HCT116 (cell line): Measurements from ENCODE around the gene NHLRC1. TPM values are rescaled to one million over a fixed set of nuclear protein-coding genes. Genes with fewer than 3 reads are reported as not detected.

Experiments
- ATAC-seq: fragments of 200-7000 bp; cut with Tn5 transposase; 2 replicates; pipeline ENCODE4 v1.9.1; 2020; ENCODE audit warnings: mild to moderate bottlenecking, moderate library complexity
- BruUV-seq: library from RNA; stranded (reverse); fragments of 400-500 nt; replicated peaks from 2 replicates; lab custom pipeline; 2021; lab: Mats Ljungman, UMichigan
- CTCF ChIA-PET: fragments of 300-600 bp; sonication (Branson Sonifier 250); formaldehyde crosslinking; loops from one replicate; lab custom pipeline; 2021; ENCODE audit warnings: antibody characterized with exemption; lab: Charles Lee
- POLR2A ChIA-PET: fragments of 300-600, 350-600 bp; sonication (Branson Sonifier 250); formaldehyde crosslinking; loops from one replicate; lab custom pipeline; 2021; ENCODE audit warnings: antibody characterized with exemption; lab: Charles Lee
- RAD21 ChIA-PET, 2 experiments: fragments of 300-600 bp; sonication (Branson Sonifier 250); formaldehyde crosslinking; loops; one replicate each; lab custom pipeline; 2023; ENCODE audit warnings: low total read pairs in 2 of 2; ENCODE audit not compliant: uncharacterized antibody in 2 of 2, unreplicated experiment in 2 of 2, low non-redundant PET in 1 of 2; lab: Charles Lee
- DNase-seq: peaks from one replicate; pipeline ENCODE4 v3.0.0-alpha.2; 2010; ENCODE audit warnings: low read depth, low spot score
- H2AFZ ChIP-seq: fragments of 200-600 bp; shearing (Covaris generic), sonication (generic); 2 replicates; pipeline ENCODE4 v1.6.1; 2017; ENCODE audit warnings: low read depth, mixed run types, mixed read lengths, antibody characterized with exemption, low read length; ENCODE audit not compliant: poor library complexity, severe bottlenecking
- H3K27ac ChIP-seq: 2 replicates; pipeline ENCODE4 v1.5.1; 2012; ENCODE audit warnings: low read depth, low read length
- H3K27me3 ChIP-seq: fragments of 200-600 bp; sonication (generic); 2 replicates; pipeline ENCODE4 v1.6.1; 2016; ENCODE audit warnings: mixed run types, low read length, mixed read lengths; ENCODE audit not compliant: insufficient read depth
- H3K36me3 ChIP-seq, 2 experiments: fragments of 200-500 bp in 1 of 2; fragments of 200-600 bp in 1 of 2; sonication (Bioruptor generic) in 1 of 2; sonication (generic) in 1 of 2; 2 replicates each; pipeline versions ENCODE4 v1.5.1 to v1.6.1; 2014 to 2016; ENCODE audit warnings: low read length in 2 of 2, inconsistent platforms in 1 of 2, mixed read lengths in 1 of 2, mixed run types in 1 of 2; ENCODE audit not compliant: insufficient read depth in 2 of 2, control insufficient read depth in 1 of 2
- H3K4me1 ChIP-seq, 2 experiments: fragments of 200-600 bp in 1 of 2; sonication (generic) in 1 of 2; 2 replicates each; pipeline versions ENCODE4 v1.5.1 to v1.6.1; 2012 to 2017; ENCODE audit warnings: low read length in 2 of 2, inconsistent platforms in 1 of 2, mild to moderate bottlenecking in 1 of 2, mixed read lengths in 1 of 2, mixed run types in 1 of 2, moderate library complexity in 1 of 2; ENCODE audit not compliant: insufficient read depth in 2 of 2, control insufficient read depth in 1 of 2
- H3K4me2 ChIP-seq: fragments of 200-600 bp; sonication (generic); 2 replicates; pipeline ENCODE4 v1.6.1; 2017; ENCODE audit warnings: mixed run types, low read length, mixed read lengths
- H3K4me3 ChIP-seq, 2 experiments: fragments of 200-600 bp in 1 of 2; sonication (generic) in 1 of 2; replicated peaks in 1 of 2; 2 replicates each; pipeline ENCODE4 v1.5.1; 2011 to 2016; ENCODE audit warnings: low read length in 2 of 2, control low read depth in 1 of 2, low read depth in 1 of 2, mild to moderate bottlenecking in 1 of 2, mixed read lengths in 1 of 2, mixed run types in 1 of 2
- H3K79me2 ChIP-seq: fragments of 200-600 bp; sonication (generic); 2 replicates; pipeline ENCODE4 v1.6.1; 2017; ENCODE audit warnings: mild to moderate bottlenecking, mixed run types, low read length, moderate library complexity, mixed read lengths; ENCODE audit not compliant: insufficient read depth
- H3K9ac ChIP-seq: fragments of 200-600 bp; sonication (generic); 2 replicates; pipeline ENCODE4 v1.6.1; 2016; ENCODE audit warnings: low read length, mixed read lengths
- H3K9me2 ChIP-seq: fragments of 200-600 bp; sonication (generic), shearing (Covaris generic); 2 replicates; pipeline ENCODE4 v1.6.1; 2017; ENCODE audit warnings: mixed run types, mild to moderate bottlenecking, moderate library complexity; ENCODE audit not compliant: insufficient read depth
- H3K9me3 ChIP-seq, 2 experiments: fragments of 200-500 bp in 1 of 2; fragments of 200-600 bp in 1 of 2; sonication (Bioruptor generic) in 1 of 2; sonication (generic) in 1 of 2; 2 replicates each; pipeline ENCODE4 v1.6.1; 2014 to 2017; ENCODE audit warnings: low read length in 2 of 2, mixed read lengths in 2 of 2, inconsistent platforms in 1 of 2, low read depth in 1 of 2, mild to moderate bottlenecking in 1 of 2, mixed run types in 1 of 2, moderate library complexity in 1 of 2; ENCODE audit not compliant: control insufficient read depth in 1 of 2, insufficient read depth in 1 of 2
- H4K20me1 ChIP-seq: fragments of 200-600 bp; sonication (generic), shearing (Covaris generic); 2 replicates; pipeline ENCODE4 v1.6.1; 2017; ENCODE audit warnings: mixed run types, mild to moderate bottlenecking, moderate library complexity; ENCODE audit not compliant: insufficient read depth
- ATF3 ChIP-seq: IDR thresholded peaks from 2 replicates; pipeline ENCODE4 v1.6.1; 2012
- CBX3 ChIP-seq: IDR thresholded peaks from 2 replicates; pipeline ENCODE4 v1.6.1; 2012; ENCODE audit warnings: low read depth
- CEBPB ChIP-seq: IDR thresholded peaks from 2 replicates; pipeline ENCODE4 v1.6.1; 2012; ENCODE audit warnings: low read depth
- CTCF ChIP-seq, 3 experiments: fragments of 200-600 bp in 1 of 3; sonication (generic) in 1 of 3; IDR thresholded peaks in 2 of 3; conservative IDR thresholded peaks in 1 of 3; 2 replicates each; pipeline ENCODE4 v1.5.1; 2012 to 2017; ENCODE audit warnings: low read depth in 2 of 3, low read length in 2 of 3, antibody characterized with exemption in 1 of 3, borderline replicate concordance in 1 of 3, control low read depth in 1 of 3, mild to moderate bottlenecking in 1 of 3, mixed read lengths in 1 of 3, mixed run types in 1 of 3, moderate library complexity in 1 of 3; ENCODE audit not compliant: insufficient read depth in 1 of 3
- EGR1 ChIP-seq: IDR thresholded peaks from 2 replicates; pipeline ENCODE4 v1.6.1; 2012; ENCODE audit warnings: low read depth
- ELF1 ChIP-seq: IDR thresholded peaks from 2 replicates; pipeline ENCODE4 v1.6.1; 2012; ENCODE audit warnings: low read depth, borderline replicate concordance
- EZH2 ChIP-seq: fragments of 200-600 bp; sonication (generic); IDR thresholded peaks from 2 replicates; pipeline ENCODE4 v1.6.1; 2017; ENCODE audit warnings: antibody characterized with exemption, mixed run types
- EZH2phosphoT487 ChIP-seq: fragments of 200-600 bp; IDR thresholded peaks from 2 replicates; pipeline ENCODE4 v1.6.1; 2018; ENCODE audit warnings: antibody characterized with exemption, borderline replicate concordance
- FOSL1 ChIP-seq: IDR thresholded peaks from 2 replicates; pipeline ENCODE4 v1.6.1; 2012; ENCODE audit warnings: low read depth
- JUND ChIP-seq: IDR thresholded peaks from 2 replicates; pipeline ENCODE4 v1.6.1; 2012
- POLR2A ChIP-seq: IDR thresholded peaks from 2 replicates; pipeline ENCODE4 v1.7.0; 2011; ENCODE audit warnings: borderline replicate concordance; ENCODE audit not compliant: insufficient read depth, insufficient read length; ENCODE audit errors: extremely low read depth
- POLR2AphosphoS5 ChIP-seq: IDR thresholded peaks from 2 replicates; pipeline ENCODE4 v1.6.1; 2011; ENCODE audit warnings: mild to moderate bottlenecking, low read depth, low read length, moderate library complexity
- REST ChIP-seq: IDR thresholded peaks from 2 replicates; pipeline ENCODE4 v1.6.1; 2012; ENCODE audit warnings: low read depth
- SIN3A ChIP-seq: IDR thresholded peaks from 2 replicates; pipeline ENCODE4 v1.6.1; 2012; ENCODE audit warnings: low read depth
- SP1 ChIP-seq: IDR thresholded peaks from 2 replicates; pipeline ENCODE4 v1.6.1; 2012; ENCODE audit warnings: low read depth
- SRF ChIP-seq: IDR thresholded peaks from 2 replicates; pipeline ENCODE4 v1.6.1; 2012; ENCODE audit warnings: low read depth
- TCF7L2 ChIP-seq: IDR thresholded peaks from 2 replicates; pipeline ENCODE4 v1.7.0; 2011; ENCODE audit warnings: borderline replicate concordance, inconsistent platforms; ENCODE audit not compliant: insufficient read depth, insufficient read length; ENCODE audit errors: extremely low read depth
- ZFX ChIP-seq: fragments of 450-650 bp; IDR thresholded peaks from 2 replicates; pipeline ENCODE4 v1.6.1; 2017
- ZNF274 ChIP-seq: fragments of 200-500 bp; sonication (Bioruptor generic); IDR thresholded peaks from 2 replicates; pipeline ENCODE4 v1.6.1; 2014; ENCODE audit warnings: mild to moderate bottlenecking, low read depth, low read length, inconsistent platforms
- intact Hi-C: fragments of 100-400 bp; cut with micrococcal nuclease; formaldehyde crosslinking; loops from 2 replicates; pipeline ENCODE4 v1.10.0; 2022
- total RNA-seq: library from RNA; stranded (reverse); gene quantifications from one replicate; pipeline ENCODE4 v1.2.1, GENCODE V29; 2021; ENCODE audit not compliant: unreplicated experiment
- TF ChIP-seq, protein P1 (sequence below): IDR thresholded peaks from 2 replicates; pipeline ENCODE4 v1.6.1; 2011; ENCODE audit warnings: mild to moderate bottlenecking, low read length, moderate library complexity; ENCODE audit not compliant: insufficient replicate concordance; ENCODE audit errors: extremely low read depth
- TF ChIP-seq, protein P2 (sequence below): IDR thresholded peaks from 2 replicates; pipeline ENCODE4 v1.6.1; 2012

The NHLRC1 gene
- total RNA-seq, 1 experiment from 2014 or later = not detected

- DNase-seq = peak; percentile 80
- no peaks in the 10 kb centered on the region for H3K9me2 ChIP-seq
- peak overlapping the region; percentile 69 for H3K27ac ChIP-seq
- intact Hi-C loops = loop anchor here (2.0 kb wide), 1 partner anchor 291 kb away; no protein-coding TSS in a partner anchor
- no peaks in the 10 kb centered on the region for H3K27me3 ChIP-seq
- ATAC-seq = peak; percentile 67
- peak overlapping the region; percentile 86 to 90 for H3K4me3 ChIP-seq
- peak overlapping the region; percentile 92 for H3K4me2 ChIP-seq
- peak overlapping the region; percentile 80 for H3K9ac ChIP-seq
- no peaks in the 10 kb centered on the region for H4K20me1 ChIP-seq
- H3K79me2 ChIP-seq = no peaks in the 10 kb centered on the region
- BruUV-seq = TSS peak; percentile 44
- no peaks in the 10 kb centered on the region for H3K9me3 ChIP-seq
- RAD21 ChIA-PET = no interaction called here
- H3K36me3 ChIP-seq = peaks cover 0 to 4% of the 10 kb centered on the region in 2 experiments; a peak in 1 of 4 replicates
- H2AFZ ChIP-seq = no peak overlapping the region
- CTCF ChIA-PET = interaction anchor here (1.3 kb wide), 1 partner anchor 18 kb away, joined by 3 read pairs; no protein-coding TSS in a partner anchor
- peaks cover 7% of the 10 kb centered on the region in 2 experiments; a peak in 3 of 4 replicates for H3K4me1 ChIP-seq
- POLR2A ChIA-PET = no interaction called here
- TF ChIP-seq CBX3 (no peak), EGR1 (no peak), ATF3 (no peak), FOSL1 (no peak), POLR2A (no peak), SRF (no peak), CEBPB (no peak), POLR2AphosphoS5 (no peak; the same call in 1 of the 2 replicates), ELF1 (no peak), SP1 (no peak), EZH2phosphoT487 (no peak), ZFX (no peak), SIN3A (peak; percentile 38; the same call in 1 of the 2 replicates), ZNF274 (no peak), CTCF (IDR thresholded peaks at IDR 0.05 in 2 of 3, conservative IDR thresholded peaks at IDR 0.05 in 1 of 3; ENCODE audit: borderline replicate concordance in 1 of 3, insufficient read depth in 1 of 3, low read depth in 2 of 3, low read length in 2 of 3) (peak in 2 of 3 experiments; percentile 47 to 51; a peak in 3 of 6 replicates), REST (no peak), EZH2 (no peak), JUND (no peak), TCF7L2 (no peak)
- TF ChIP-seq, protein P1, sequence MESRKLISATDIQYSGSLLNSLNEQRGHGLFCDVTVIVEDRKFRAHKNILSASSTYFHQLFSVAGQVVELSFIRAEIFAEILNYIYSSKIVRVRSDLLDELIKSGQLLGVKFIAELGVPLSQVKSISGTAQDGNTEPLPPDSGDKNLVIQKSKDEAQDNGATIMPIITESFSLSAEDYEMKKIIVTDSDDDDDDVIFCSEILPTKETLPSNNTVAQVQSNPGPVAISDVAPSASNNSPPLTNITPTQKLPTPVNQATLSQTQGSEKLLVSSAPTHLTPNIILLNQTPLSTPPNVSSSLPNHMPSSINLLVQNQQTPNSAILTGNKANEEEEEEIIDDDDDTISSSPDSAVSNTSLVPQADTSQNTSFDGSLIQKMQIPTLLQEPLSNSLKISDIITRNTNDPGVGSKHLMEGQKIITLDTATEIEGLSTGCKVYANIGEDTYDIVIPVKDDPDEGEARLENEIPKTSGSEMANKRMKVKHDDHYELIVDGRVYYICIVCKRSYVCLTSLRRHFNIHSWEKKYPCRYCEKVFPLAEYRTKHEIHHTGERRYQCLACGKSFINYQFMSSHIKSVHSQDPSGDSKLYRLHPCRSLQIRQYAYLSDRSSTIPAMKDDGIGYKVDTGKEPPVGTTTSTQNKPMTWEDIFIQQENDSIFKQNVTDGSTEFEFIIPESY = no peak
- TF ChIP-seq, protein P2, sequence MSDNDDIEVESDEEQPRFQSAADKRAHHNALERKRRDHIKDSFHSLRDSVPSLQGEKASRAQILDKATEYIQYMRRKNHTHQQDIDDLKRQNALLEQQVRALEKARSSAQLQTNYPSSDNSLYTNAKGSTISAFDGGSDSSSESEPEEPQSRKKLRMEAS = peak; percentile 51; the same call in 1 of the 2 replicates
Observed at GRCh38 chr6:18155864-18156421, 33.5 kb upstream of the NHLRC1 start.
